ENCODE results near the gene AMN.
"Not testable (repeated sequence)": the region's sequence is repeated elsewhere in the genome, so short reads cannot be mapped to it uniquely, and the experiment has no call there.

The AMN gene

GRCh38 chr14:102922490-102923200, at the start of gene AMN:
Gene AMN (plus strand): TSS chr14:102922663. CDS start chr14:102922689, 26 bp downstream.
- Histone ChIP-seq H3K27me3 (ENCODE audit: control insufficient read depth, insufficient read depth, low read length) (peaks cover 15% of the 10 kb centered on the region), H3K36me3 (ENCODE audit: control insufficient read depth, insufficient read depth, low read length) (no peaks in the 10 kb centered on the region), H3K9ac (ENCODE audit: low read length) (no peak within 1 kb of the TSS), H3K4me1 (ENCODE audit: control insufficient read depth, insufficient read depth, low read length) (no peaks in the 10 kb centered on the region), H3K4me3 (ENCODE audit: low read length) (peak within 1 kb of the TSS; percentile 63), H3K27ac (ENCODE audit: low read depth, low read length) (no peak within 1 kb of the TSS)

- H3K4me3 ChIP-seq (ENCODE audit: low read length) = no peak overlapping the region
- no peak overlapping the region for H3K9ac ChIP-seq (ENCODE audit: low read length)
- no peaks in the 10 kb centered on the region for H3K27me3 ChIP-seq (ENCODE audit: control insufficient read depth, insufficient read depth, low read length)
- H3K36me3 ChIP-seq (ENCODE audit: control insufficient read depth, insufficient read depth, low read length) = peaks cover 21% of the 10 kb centered on the region
- H3K27ac ChIP-seq (ENCODE audit: low read depth, low read length) = no peak overlapping the region
- H3K4me1 ChIP-seq (ENCODE audit: control insufficient read depth, insufficient read depth, low read length) = no peaks in the 10 kb centered on the region
These were observed 49.3 kb upstream of the AMN start for GRCh38 chr14:102873131-102873530.

- Histone ChIP-seq H3K9ac (ENCODE audit: low read length) (no peak overlapping the region), H3K4me3 (ENCODE audit: low read length) (no peak overlapping the region), H3K27ac (ENCODE audit: low read depth, low read length) (no peak overlapping the region), H3K4me1 (ENCODE audit: control insufficient read depth, insufficient read depth, low read length) (no peaks in the 10 kb centered on the region), H3K27me3 (ENCODE audit: control insufficient read depth, insufficient read depth, low read length) (no peaks in the 10 kb centered on the region), H3K36me3 (ENCODE audit: control insufficient read depth, insufficient read depth, low read length) (peaks cover 21% of the 10 kb centered on the region)
These were observed 48.9 kb upstream of the AMN start for GRCh38 chr14:102873546-102874061.

GRCh38 chr14:102875652-102876051, 46.8 kb upstream of the AMN start:
- Histone ChIP-seq H3K27me3 (ENCODE audit: control insufficient read depth, insufficient read depth, low read length) (no peaks in the 10 kb centered on the region), H3K9ac (ENCODE audit: low read length) (no peak overlapping the region), H3K27ac (ENCODE audit: low read depth, low read length) (no peak overlapping the region), H3K36me3 (ENCODE audit: control insufficient read depth, insufficient read depth, low read length) (peaks cover 19% of the 10 kb centered on the region), H3K4me1 (ENCODE audit: control insufficient read depth, insufficient read depth, low read length) (no peaks in the 10 kb centered on the region), H3K4me3 (ENCODE audit: low read length) (no peak overlapping the region)

GRCh38 chr14:102877511-102877910, 45.0 kb upstream of the AMN start:
- not testable (repeated sequence) for H3K9ac ChIP-seq (ENCODE audit: low read length); H3K4me1 ChIP-seq (ENCODE audit: control insufficient read depth, insufficient read depth, low read length); H3K4me3 ChIP-seq (ENCODE audit: low read length); H3K27me3 ChIP-seq (ENCODE audit: control insufficient read depth, insufficient read depth, low read length); H3K27ac ChIP-seq (ENCODE audit: low read depth, low read length)
- H3K36me3 ChIP-seq (ENCODE audit: control insufficient read depth, insufficient read depth, low read length) = peaks cover 15% of the 10 kb centered on the region

GRCh38 chr14:102878174-102878969, 44.1 kb upstream of the AMN start:
- Histone ChIP-seq H3K4me1 (ENCODE audit: control insufficient read depth, insufficient read depth, low read length) (no peaks in the 10 kb centered on the region), H3K4me3 (ENCODE audit: low read length) (no peak overlapping the region), H3K27ac (ENCODE audit: low read depth, low read length) (no peak overlapping the region), H3K9ac (ENCODE audit: low read length) (no peak overlapping the region), H3K27me3 (ENCODE audit: control insufficient read depth, insufficient read depth, low read length) (no peaks in the 10 kb centered on the region), H3K36me3 (ENCODE audit: control insufficient read depth, insufficient read depth, low read length) (peaks cover 15% of the 10 kb centered on the region)

- Histone ChIP-seq H3K36me3 (ENCODE audit: control insufficient read depth, insufficient read depth, low read length) (peaks cover 15% of the 10 kb centered on the region), H3K27ac (ENCODE audit: low read depth, low read length) (no peak overlapping the region), H3K4me1 (ENCODE audit: control insufficient read depth, insufficient read depth, low read length) (no peaks in the 10 kb centered on the region), H3K4me3 (ENCODE audit: low read length) (no peak overlapping the region), H3K27me3 (ENCODE audit: control insufficient read depth, insufficient read depth, low read length) (no peaks in the 10 kb centered on the region), H3K9ac (ENCODE audit: low read length) (no peak overlapping the region)
These were observed 43.4 kb upstream of the AMN start for GRCh38 chr14:102878970-102879460.

GRCh38 chr14:102882226-102882906, 40.1 kb upstream of the AMN start:
- H3K9ac ChIP-seq (ENCODE audit: low read length) = no peak overlapping the region
- no peak overlapping the region for H3K4me3 ChIP-seq (ENCODE audit: low read length)
- no peaks in the 10 kb centered on the region for H3K4me1 ChIP-seq (ENCODE audit: control insufficient read depth, insufficient read depth, low read length)
- H3K36me3 ChIP-seq (ENCODE audit: control insufficient read depth, insufficient read depth, low read length) = peaks cover 4% of the 10 kb centered on the region
- H3K27ac ChIP-seq (ENCODE audit: low read depth, low read length) = no peak overlapping the region
- H3K27me3 ChIP-seq (ENCODE audit: control insufficient read depth, insufficient read depth, low read length) = no peaks in the 10 kb centered on the region

GRCh38 chr14:102883089-102883541, 39.3 kb upstream of the AMN start:
- H3K27ac ChIP-seq (ENCODE audit: low read depth, low read length) = no peak overlapping the region
- H3K9ac ChIP-seq (ENCODE audit: low read length) = no peak overlapping the region
- no peaks in the 10 kb centered on the region for H3K4me1 ChIP-seq (ENCODE audit: control insufficient read depth, insufficient read depth, low read length)
- H3K27me3 ChIP-seq (ENCODE audit: control insufficient read depth, insufficient read depth, low read length) = no peaks in the 10 kb centered on the region
- no peak overlapping the region for H3K4me3 ChIP-seq (ENCODE audit: low read length)
- H3K36me3 ChIP-seq (ENCODE audit: control insufficient read depth, insufficient read depth, low read length) = peaks cover under 1% of the 10 kb centered on the region

- Histone ChIP-seq H3K4me1 (ENCODE audit: control insufficient read depth, insufficient read depth, low read length) (no peaks in the 10 kb centered on the region), H3K4me3 (ENCODE audit: low read length) (no peak overlapping the region), H3K9ac (ENCODE audit: low read length) (no peak overlapping the region), H3K27ac (ENCODE audit: low read depth, low read length) (no peak overlapping the region), H3K36me3 (ENCODE audit: control insufficient read depth, insufficient read depth, low read length) (no peaks in the 10 kb centered on the region), H3K27me3 (ENCODE audit: control insufficient read depth, insufficient read depth, low read length) (no peaks in the 10 kb centered on the region)
These were observed 38.9 kb upstream of the AMN start for GRCh38 chr14:102883554-102883953.

GRCh38 chr14:102885737-102886447, 36.6 kb upstream of the AMN start:
- Histone ChIP-seq H3K4me1 (ENCODE audit: control insufficient read depth, insufficient read depth, low read length) (no peaks in the 10 kb centered on the region), H3K27me3 (ENCODE audit: control insufficient read depth, insufficient read depth, low read length) (no peaks in the 10 kb centered on the region), H3K4me3 (ENCODE audit: low read length) (no peak overlapping the region), H3K36me3 (ENCODE audit: control insufficient read depth, insufficient read depth, low read length) (peaks cover 5% of the 10 kb centered on the region), H3K9ac (ENCODE audit: low read length) (no peak overlapping the region), H3K27ac (ENCODE audit: low read depth, low read length) (no peak overlapping the region)

- Histone ChIP-seq H3K4me1 (ENCODE audit: control insufficient read depth, insufficient read depth, low read length) (peaks cover 4% of the 10 kb centered on the region), H3K27me3 (ENCODE audit: control insufficient read depth, insufficient read depth, low read length) (no peaks in the 10 kb centered on the region), H3K36me3 (ENCODE audit: control insufficient read depth, insufficient read depth, low read length) (peaks cover 5% of the 10 kb centered on the region), H3K9ac (ENCODE audit: low read length) (no peak overlapping the region), H3K27ac (ENCODE audit: low read depth, low read length) (no peak overlapping the region), H3K4me3 (ENCODE audit: low read length) (no peak overlapping the region)
These were observed 33.7 kb upstream of the AMN start for GRCh38 chr14:102888748-102889147.
